H1 (cell line): ENCODE results near the gene GRM7. TPM values are rescaled to one million over a fixed set of nuclear protein-coding genes. Genes with fewer than 3 reads are reported as not detected.

ENCODE experiments used
- CTCF ChIA-PET: fragments of 300-600 bp; sonication (Branson Sonifier 250); formaldehyde crosslinking; loops from one replicate; lab custom pipeline; 2021; ENCODE audit not compliant: partially characterized antibody; lab: Charles Lee
- POLR2A ChIA-PET: fragments of 300-600 bp; sonication (Branson Sonifier 250); formaldehyde crosslinking; loops from one replicate; lab custom pipeline; 2021; ENCODE audit warnings: inconsistent platforms; ENCODE audit not compliant: partially characterized antibody; lab: Charles Lee
- DNase-seq, 2 experiments: peaks; one replicate each; pipeline versions ENCODE4 v3.0.0 to v3.0.0-alpha.2; 2010 to 2022; ENCODE audit warnings: low spot score in 2 of 2, low read depth in 1 of 2, mixed read lengths in 1 of 2
- FAIRE-seq: peaks from 2 replicates; lab custom pipeline; 2011; peaks lifted over from hg19 to GRCh38; lab: Jason Lieb, UNC
- H2AFZ ChIP-seq: 2 replicates; pipeline ENCODE4 v1.8.1; 2012; ENCODE audit warnings: low read length, inconsistent platforms
- H2AK5ac ChIP-seq: 2 replicates; pipeline ENCODE4 v1.6.1; 2013; ENCODE audit warnings: low read depth, low read length
- H2BK120ac ChIP-seq: replicated peaks from 2 replicates; pipeline ENCODE3; 2013; ENCODE audit warnings: low read depth, low read length, inconsistent platforms
- H2BK12ac ChIP-seq: 2 replicates; pipeline ENCODE4 v1.6.1; 2013; ENCODE audit warnings: low read depth, low read length
- H2BK15ac ChIP-seq: 2 replicates; pipeline ENCODE4 v1.6.1; 2013; ENCODE audit warnings: low read length
- H2BK20ac ChIP-seq: 2 replicates; pipeline ENCODE4 v1.6.1; 2013; ENCODE audit warnings: low read length
- H2BK5ac ChIP-seq: 2 replicates; pipeline ENCODE4 v1.6.1; 2013; ENCODE audit warnings: low read depth, low read length
- H3K14ac ChIP-seq: 2 replicates; pipeline ENCODE4 v1.6.1; 2013; ENCODE audit warnings: inconsistent platforms; ENCODE audit not compliant: insufficient read length
- H3K18ac ChIP-seq: 2 replicates; pipeline ENCODE4 v1.6.1; 2013; ENCODE audit warnings: low read length; ENCODE audit errors: extremely low read depth
- H3K23ac ChIP-seq: 2 replicates; pipeline ENCODE4 v1.6.1; 2013; ENCODE audit warnings: inconsistent platforms; ENCODE audit not compliant: insufficient read length
- H3K23me2 ChIP-seq: 2 replicates; pipeline ENCODE4 v1.6.1; 2013; ENCODE audit warnings: low read depth, low read length
- H3K27ac ChIP-seq: 2 replicates; pipeline ENCODE4 v1.6.1; 2011; ENCODE audit warnings: low read depth, low read length, inconsistent platforms
- H3K27me3 ChIP-seq, 4 experiments: replicated peaks in 1 of 4; 1 replicate in 1 of 4; 2 replicates in 3 of 4; pipeline versions ENCODE4 v1.6.1 to v1.8.1; 2011 to 2013; ENCODE audit warnings: low read length in 3 of 4, mild to moderate bottlenecking in 3 of 4, inconsistent platforms in 2 of 4, mixed read lengths in 2 of 4, moderate library complexity in 1 of 4; ENCODE audit not compliant: control insufficient read depth in 3 of 4, insufficient read depth in 3 of 4; ENCODE audit errors: extremely low read depth in 1 of 4
- H3K36me3 ChIP-seq, 4 experiments: 2 replicates each; pipeline versions ENCODE4 v1.6.1 to v1.8.1; 2011 to 2013; ENCODE audit warnings: mild to moderate bottlenecking in 4 of 4, low read length in 3 of 4, moderate library complexity in 2 of 4, control low read depth in 1 of 4, inconsistent platforms in 1 of 4; ENCODE audit not compliant: insufficient read depth in 4 of 4, control insufficient read depth in 2 of 4
- H3K4ac ChIP-seq: replicated peaks from 2 replicates; pipeline ENCODE3; 2013; ENCODE audit warnings: low read length, low read depth, mixed read lengths, inconsistent platforms; ENCODE audit not compliant: insufficient read length
- H3K4me1 ChIP-seq, 4 experiments: replicated peaks in 1 of 4; 1 replicate in 1 of 4; 2 replicates in 3 of 4; pipeline versions ENCODE4 v1.6.1 to v1.8.1; 2011 to 2013; ENCODE audit warnings: low read length in 3 of 4, inconsistent platforms in 2 of 4, mixed read lengths in 1 of 4; ENCODE audit not compliant: insufficient read depth in 4 of 4, control insufficient read depth in 3 of 4
- H3K4me2 ChIP-seq, 2 experiments: 2 replicates each; pipeline versions ENCODE4 v1.6.1 to v1.8.1; 2011 to 2013; ENCODE audit warnings: low read depth in 2 of 2, low read length in 2 of 2, control low read depth in 1 of 2, inconsistent platforms in 1 of 2, mild to moderate bottlenecking in 1 of 2; ENCODE audit not compliant: insufficient read depth in 1 of 2
- H3K4me3 ChIP-seq, 4 experiments: fragments of 200-600, 300-600 bp in 1 of 4; sonication (generic), shearing (Covaris generic), sonication (Bioruptor Twin) in 1 of 4; 2 replicates each; pipeline versions ENCODE4 v1.5.1 to v1.8.1; 2011 to 2016; ENCODE audit warnings: low read length in 4 of 4, low read depth in 3 of 4, control low read depth in 2 of 4, inconsistent platforms in 2 of 4, mild to moderate bottlenecking in 2 of 4, mixed read lengths in 1 of 4, moderate library complexity in 1 of 4; ENCODE audit not compliant: insufficient read depth in 2 of 4; ENCODE audit errors: extremely low read depth in 1 of 4
- H3K56ac ChIP-seq: replicated peaks from 2 replicates; pipeline ENCODE3; 2013; ENCODE audit warnings: low read depth, mild to moderate bottlenecking, mixed read lengths, low read length, inconsistent platforms; ENCODE audit not compliant: insufficient read length
- H3K79me1 ChIP-seq: 2 replicates; pipeline ENCODE4 v1.6.1; 2013; ENCODE audit warnings: low read depth, low read length, control low read depth
- H3K79me2 ChIP-seq, 2 experiments: 2 replicates each; pipeline versions ENCODE4 v1.6.1 to v1.8.1; 2012 to 2013; ENCODE audit warnings: low read length in 2 of 2, mild to moderate bottlenecking in 2 of 2, inconsistent platforms in 1 of 2; ENCODE audit not compliant: insufficient read depth in 2 of 2, control insufficient read depth in 1 of 2
- H3K9ac ChIP-seq, 4 experiments: replicated peaks in 1 of 4; 1 replicate in 1 of 4; 2 replicates in 3 of 4; pipeline versions ENCODE4 v1.6.1 to v1.8.1; 2011 to 2013; ENCODE audit warnings: low read depth in 3 of 4, low read length in 3 of 4, control low read depth in 2 of 4, mild to moderate bottlenecking in 2 of 4, moderate library complexity in 2 of 4, inconsistent platforms in 1 of 4; ENCODE audit errors: extremely low read depth in 1 of 4
- H3K9me3 ChIP-seq, 2 experiments: 2 replicates each; pipeline versions ENCODE4 v1.6.1 to v1.8.1; 2012 to 2013; ENCODE audit warnings: mild to moderate bottlenecking in 2 of 2, moderate library complexity in 2 of 2, control low read depth in 1 of 2, inconsistent platforms in 1 of 2, low read depth in 1 of 2, low read length in 1 of 2, mixed read lengths in 1 of 2; ENCODE audit not compliant: insufficient read depth in 2 of 2
- H4K20me1 ChIP-seq, 2 experiments: replicated peaks in 1 of 2; 2 replicates each; pipeline versions ENCODE3 to v1.8.1; 2011 to 2013; ENCODE audit warnings: inconsistent platforms in 2 of 2, low read length in 2 of 2, mild to moderate bottlenecking in 1 of 2; ENCODE audit not compliant: insufficient read depth in 2 of 2, control insufficient read depth in 1 of 2
- H4K5ac ChIP-seq: 2 replicates; pipeline ENCODE4 v1.6.1; 2013; ENCODE audit warnings: low read length, low read depth, mixed read lengths, inconsistent platforms; ENCODE audit not compliant: insufficient read length
- H4K8ac ChIP-seq: 2 replicates; pipeline ENCODE4 v1.8.0; 2013; ENCODE audit warnings: mild to moderate bottlenecking, moderate library complexity, low read length, inconsistent platforms; ENCODE audit not compliant: insufficient read depth; ENCODE audit errors: extremely low read depth
- H4K91ac ChIP-seq: replicated peaks from 2 replicates; pipeline ENCODE3; 2013; ENCODE audit warnings: low read length, mixed read lengths, inconsistent platforms; ENCODE audit not compliant: insufficient read length
- CEBPB ChIP-seq: IDR thresholded peaks from 2 replicates; pipeline ENCODE4 v1.6.1; 2012; ENCODE audit warnings: low read depth, low read length
- CTCF ChIP-seq, 3 experiments: IDR thresholded peaks; 1 replicate in 2 of 3; 2 replicates in 1 of 3; pipeline versions ENCODE4 v1.5.1 to v1.6.1; 2011; ENCODE audit warnings: low read length in 3 of 3, mild to moderate bottlenecking in 3 of 3, inconsistent platforms in 2 of 3, low read depth in 1 of 3, moderate library complexity in 1 of 3; ENCODE audit not compliant: insufficient read depth in 1 of 3; ENCODE audit errors: control extremely low read depth in 1 of 3
- EZH2 ChIP-seq: fragments of 200-600 bp; sonication (generic); IDR thresholded peaks from 2 replicates; pipeline ENCODE4 v1.7.1; 2012; ENCODE audit warnings: low read depth, mild to moderate bottlenecking, moderate library complexity, low read length, inconsistent platforms; ENCODE audit not compliant: severe bottlenecking
- RFX5 ChIP-seq: IDR thresholded peaks from 2 replicates; pipeline ENCODE4 v1.6.1; 2011; ENCODE audit warnings: low read depth, low read length, improper control_type of control experiment, borderline replicate concordance
- SP4 ChIP-seq: IDR thresholded peaks from 2 replicates; pipeline ENCODE4 v1.6.1; 2012; ENCODE audit warnings: low read length, inconsistent platforms
- TBP ChIP-seq: IDR thresholded peaks from 2 replicates; pipeline ENCODE4 v1.6.1; 2011; ENCODE audit warnings: low read depth, low read length, improper control_type of control experiment
- polyA plus RNA-seq, 7 experiments: library from polyadenylated mRNA; depleted of rRNA in 3 of 7; stranded (reverse) in 5 of 7; unstranded in 2 of 7; fragments of >200 nt in 5 of 7; fragments of 200-250 nt in 2 of 7; gene quantifications; 1 replicate in 5 of 7; 2 replicates in 1 of 7; 4 replicates in 1 of 7; pipeline versions ENCODE4 v1.2.1 to v1.2.3, GENCODE V29; 2011 to 2013; ENCODE audit warnings: missing spikeins in 2 of 7, mixed read lengths in 2 of 7
- total RNA-seq: library from RNA; stranded (reverse); fragmentation: NEBNext Ultra II Directional; extraction: Animal tissue kit (Norgen Biotek cat#: 25700); gene quantifications from 2 replicates; pipeline ENCODE4 v1.2.1, GENCODE V29; 2021

GRM7 gene
- total and polyA plus RNA-seq, 2 of the 8 experiments (the other 6 are each of a cell fraction or from before 2014, with no cell fraction given): 0.17 to 0.24 TPM

- no peak for FAIRE-seq
- Histone ChIP-seq H3K56ac (no peak overlapping the region), H2AK5ac (no peak overlapping the region), H4K5ac (no peak overlapping the region), H3K18ac (no peak overlapping the region), H2BK120ac (no peak overlapping the region), H3K79me1 (no peaks in the 10 kb centered on the region), H2BK15ac (no peak overlapping the region), H3K4me1 (no peaks in the 10 kb centered on the region), H3K4me2 (no peak overlapping the region), H2BK20ac (no peak overlapping the region), H3K27me3 (no peaks in the 10 kb centered on the region), H2AFZ (no peak overlapping the region), H3K27ac (no peak overlapping the region), H3K9ac (no peak overlapping the region), H4K91ac (no peak overlapping the region), H3K14ac (no peak overlapping the region), H3K79me2 (no peaks in the 10 kb centered on the region), H2BK12ac (no peak overlapping the region), H3K4ac (no peak overlapping the region), H2BK5ac (no peak overlapping the region), H3K9me3 (no peaks in the 10 kb centered on the region), H3K4me3 (no peak overlapping the region), H4K8ac (no peak overlapping the region), H3K23ac (no peak overlapping the region), H4K20me1 (no peaks in the 10 kb centered on the region), H3K36me3 (no peaks in the 10 kb centered on the region), H3K23me2 (no peaks in the 10 kb centered on the region)
- CTCF ChIA-PET: interaction anchor here (0.6 kb wide), 1 partner anchor 230 kb away, joined by 3 read pairs; no protein-coding TSS in a partner anchor
- POLR2A ChIA-PET: no interaction called here
- DNase-seq: no peak
- no peak for TF ChIP-seq CTCF (IDR thresholded peaks at IDR 0.05; ENCODE audit: control extremely low read depth in 1 of 3, insufficient read depth in 1 of 3, low read depth in 1 of 3, low read length in 3 of 3)
- no peak for TF ChIP-seq TBP
- TF ChIP-seq RFX5: no peak
- TF ChIP-seq EZH2: no peak
- no peak for TF ChIP-seq SP4
- TF ChIP-seq CEBPB: no peak
Measured at GRCh38 chr3:7193269-7193668, 332.4 kb downstream of the GRM7 start.
